NCI-H446 treated with DMSO at 0.1 percent for 48 hours (cell line): Measurements from ENCODE around the gene CATSPER2.
"Not testable (repeated sequence)": the region's sequence is repeated elsewhere in the genome, so short reads cannot be mapped to it uniquely, and the experiment has no call there.

ENCODE experiments used
- DNase-seq: peaks from one replicate; lab custom pipeline; 2025; lab: John Stamatoyannopoulos, UW

CATSPER2 gene

DNA sequence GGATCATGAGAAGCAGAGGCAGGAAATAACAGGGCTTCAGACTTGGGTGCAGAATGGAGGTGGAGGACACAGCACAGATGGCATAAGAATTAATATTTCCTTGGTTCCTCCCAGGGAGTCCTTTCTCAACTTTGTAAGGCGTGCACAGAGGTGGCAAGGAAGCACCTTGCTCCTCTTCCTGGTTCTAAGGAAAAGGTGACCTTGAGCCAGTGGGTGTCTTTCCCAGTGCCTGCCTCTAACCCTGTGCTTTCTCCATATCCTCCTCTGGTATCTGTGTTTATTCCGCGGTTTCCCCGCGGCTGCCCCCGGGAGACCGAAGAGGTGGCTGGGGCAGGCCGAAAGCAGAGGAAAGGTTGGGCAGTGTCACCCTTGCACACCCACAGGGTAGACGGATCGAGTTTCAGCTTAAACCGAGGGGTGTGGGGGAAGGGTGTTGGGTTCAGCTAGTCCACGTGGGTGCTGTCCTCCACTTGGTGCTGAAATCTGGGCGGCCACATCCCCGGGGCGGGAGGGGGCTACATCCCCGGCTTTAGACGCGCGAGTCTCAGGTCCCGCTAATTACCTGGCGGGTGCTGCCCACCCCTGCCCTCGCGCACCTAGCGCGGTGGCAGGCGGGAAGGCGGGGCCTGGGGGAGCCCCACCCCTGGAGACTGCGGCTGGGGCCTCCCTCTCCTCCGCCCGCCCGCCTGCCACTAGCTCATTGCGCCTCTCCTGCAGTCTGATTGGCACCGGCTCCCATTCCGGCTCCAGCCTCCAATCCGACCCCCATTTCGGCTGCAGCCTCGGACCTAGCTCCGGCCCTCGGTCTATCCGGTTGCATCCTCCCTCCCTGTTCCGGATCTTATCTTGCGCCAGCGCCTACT, 55.1 kb downstream of the CATSPER2 start, which contains the start of gene CKMT1B:
TSS of gene CKMT1B (plus strand) at position 700 of the 863 bp plus-strand sequence. CDS start 192 bp downstream, outside the sequence.
- DNase-seq, result not testable (repeated sequence)

DNA sequence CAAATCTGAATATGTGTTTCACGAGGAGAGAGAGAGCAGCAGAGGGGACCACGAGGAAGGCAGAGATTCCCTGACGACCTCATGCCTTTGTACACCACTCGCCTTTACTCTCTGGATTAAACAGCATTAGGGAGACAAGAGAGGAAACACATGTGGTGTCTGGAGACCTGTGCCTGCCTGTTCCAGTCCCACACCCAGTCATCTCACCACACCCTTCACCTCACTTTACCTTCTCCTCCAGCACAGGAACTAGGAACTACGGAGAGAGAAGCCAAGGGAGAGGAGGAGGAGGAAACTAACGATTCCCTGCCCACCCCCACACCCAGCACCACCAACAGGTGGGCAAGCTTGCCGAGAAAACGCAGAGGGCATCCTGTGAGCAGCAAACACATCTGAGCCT, 55.8 kb downstream of the CATSPER2 start:
- not testable (repeated sequence) for DNase-seq

DNA sequence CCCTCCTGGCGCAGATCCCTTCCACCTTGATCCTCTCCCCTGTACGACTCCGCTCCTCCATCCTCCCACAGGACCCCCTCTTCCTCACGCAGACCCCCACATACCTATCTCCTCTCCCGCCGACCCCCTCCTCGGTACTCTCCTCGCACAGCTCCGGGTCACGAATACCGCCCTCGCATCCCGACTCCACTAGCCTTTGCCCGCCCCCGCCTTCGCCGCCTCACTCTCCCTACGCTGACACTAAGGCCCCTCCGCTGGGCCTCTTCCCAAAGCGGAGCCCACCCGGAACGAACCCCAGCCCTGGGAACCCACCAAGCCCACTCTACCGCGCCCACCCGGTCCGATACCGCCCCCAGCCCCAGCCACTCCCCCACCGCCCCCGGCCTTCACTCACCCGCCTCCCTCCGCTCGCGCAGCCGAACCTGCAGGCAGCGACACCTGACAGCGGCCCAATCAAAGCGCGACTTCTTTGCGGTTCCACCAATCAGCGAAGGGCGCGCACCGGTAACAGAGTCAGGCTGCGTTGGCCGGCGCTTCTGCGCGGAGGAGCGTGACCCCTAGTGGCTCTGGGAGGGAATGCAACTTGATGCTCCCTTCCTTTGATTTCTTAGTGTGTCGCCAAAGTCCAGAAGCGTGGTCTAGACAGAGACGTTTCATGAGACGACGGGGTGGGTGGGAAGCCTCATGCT, 58.7 kb downstream of the CATSPER2 start, which contains the start of gene PPIP5K1:
TSS of gene PPIP5K1 (minus strand) at position 431 of the 689 bp plus-strand sequence. CDS start 5,704 bp downstream, outside the sequence.
- DNase-seq, result not testable (repeated sequence)
